GM21367 (cell line): ENCODE results near the gene C15orf40.
A peak's percentile ranks its signal among the peaks of the same experiment; 100 is the strongest.

Source experiments
- ATAC-seq: cut with Tn5 transposase; IDR thresholded peaks from one replicate; pipeline ENCODE4 v1.9.1; 2021; ENCODE audit not compliant: unreplicated experiment

Gene C15orf40

DNA sequence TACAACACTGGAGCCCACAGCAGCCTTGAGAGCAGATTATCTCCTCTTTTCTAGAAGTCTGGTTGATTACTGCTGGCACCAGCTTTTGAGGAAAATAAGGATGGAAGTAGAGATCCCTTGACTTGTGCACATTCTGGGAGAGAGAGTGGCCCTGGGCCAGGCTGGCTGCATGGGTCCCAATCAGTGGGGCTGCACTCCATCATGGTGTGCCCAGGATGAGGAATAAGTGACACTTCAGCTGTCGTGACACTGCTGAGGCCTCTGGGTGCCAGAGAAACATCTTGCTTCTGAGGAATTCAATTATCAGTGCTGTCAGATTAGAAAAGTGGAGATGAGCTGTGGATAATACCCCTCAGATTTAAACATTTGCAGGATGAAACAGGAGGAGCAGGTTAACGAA, 16.4 kb downstream of the C15orf40 start:
- no peak for ATAC-seq

DNA sequence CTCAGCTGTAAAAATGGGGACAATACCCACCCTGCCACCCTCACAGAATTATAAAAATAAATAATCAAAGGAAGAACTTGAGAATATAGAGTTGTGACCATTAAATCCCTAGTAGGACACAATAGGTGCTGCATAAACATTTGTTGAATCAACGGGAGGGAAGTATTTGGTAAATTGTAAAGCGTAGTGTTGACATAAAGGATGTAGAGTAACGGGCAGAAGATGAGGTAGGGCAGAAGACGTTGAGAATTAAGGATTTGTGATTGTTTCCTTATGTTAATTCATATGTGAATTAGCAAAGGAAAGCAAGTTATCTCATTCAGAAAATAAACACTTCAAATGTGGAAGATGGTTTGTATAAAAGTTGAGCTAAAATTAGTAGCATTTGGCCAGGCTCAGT, 18.3 kb downstream of the C15orf40 start:
- ATAC-seq: no peak

DNA sequence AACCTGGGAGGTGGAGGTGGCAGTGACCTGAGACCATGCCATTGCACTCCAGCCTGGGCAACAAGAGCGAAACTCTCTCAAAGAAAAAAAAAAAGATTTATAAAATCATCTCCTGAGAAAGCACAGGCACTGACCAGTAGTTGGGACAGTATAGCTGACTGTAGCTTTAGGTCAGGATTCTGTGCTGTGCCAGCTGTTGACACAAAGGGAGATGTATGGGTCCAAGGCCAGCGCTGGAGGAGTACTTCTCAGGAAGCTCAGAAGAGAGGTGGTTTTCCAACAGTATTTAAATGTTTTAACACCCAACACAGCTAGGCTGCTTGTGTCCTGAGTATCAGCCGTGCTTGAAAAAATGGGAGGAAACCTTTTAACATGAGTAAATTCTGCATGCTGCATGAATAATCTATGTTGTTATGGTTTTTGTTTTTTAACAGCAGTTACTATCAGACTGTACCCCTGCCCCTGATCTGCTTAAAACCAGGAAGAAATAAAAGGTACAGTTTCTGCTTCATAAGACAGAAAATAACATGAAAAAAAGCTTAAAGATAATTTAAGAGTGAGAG, 18.9 kb downstream of the C15orf40 start:
- ATAC-seq: no peak

DNA sequence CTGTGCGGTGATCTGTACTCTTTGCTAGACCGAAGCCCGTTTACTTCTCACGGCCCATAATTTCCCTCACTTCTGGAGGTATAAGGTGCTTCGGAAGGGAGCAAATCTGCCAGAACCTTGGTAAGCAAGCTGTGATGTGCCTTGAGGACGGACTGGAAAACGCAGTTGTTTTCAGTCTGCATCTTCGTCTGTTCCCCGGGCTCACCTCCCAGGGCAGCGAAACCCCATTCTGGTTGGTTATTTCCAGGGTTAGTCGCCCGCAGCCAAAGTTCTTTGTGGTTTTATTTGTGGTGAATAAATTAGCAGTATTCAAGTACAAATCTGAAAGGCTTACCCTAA, 25.0 kb downstream of the C15orf40 start:
- ATAC-seq: peak; percentile 3

DNA sequence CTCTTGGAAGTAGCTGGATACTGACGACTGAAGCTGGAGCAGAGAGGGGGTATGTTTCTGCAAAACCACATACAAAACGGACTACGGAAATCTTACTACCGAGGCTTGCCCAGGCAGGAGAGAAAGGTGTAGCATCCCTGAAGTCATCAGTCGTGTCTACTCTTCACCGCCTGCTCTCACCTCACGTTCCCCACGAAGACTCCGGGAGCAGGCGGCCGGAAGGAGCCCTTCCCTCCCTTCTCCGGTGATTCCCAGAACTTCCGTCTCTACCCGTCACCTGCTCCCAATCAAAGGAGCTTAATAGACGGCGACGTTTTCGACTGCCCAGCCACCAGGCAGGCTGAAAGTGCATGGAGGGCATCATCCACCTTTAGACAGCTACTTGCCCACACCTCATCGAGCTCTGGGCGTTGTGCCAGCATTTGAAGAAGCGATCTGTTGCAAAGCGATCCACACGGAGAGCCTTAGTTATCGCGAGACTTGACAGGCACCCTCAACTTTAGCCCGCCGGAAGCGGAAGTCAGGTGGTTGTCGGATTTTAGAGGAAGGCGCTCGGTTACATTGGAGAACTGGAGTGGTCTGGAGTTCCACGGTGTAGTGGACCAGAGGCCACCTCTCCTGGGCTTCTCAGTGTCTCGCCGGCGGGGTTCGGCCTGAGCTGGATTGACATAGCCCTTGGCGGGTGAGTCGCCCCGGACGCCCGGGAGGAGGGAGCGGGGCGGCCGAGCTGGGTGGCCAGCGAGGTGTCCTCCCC, 25.6 kb downstream of the C15orf40 start, which contains the start of gene RAMAC:
Gene RAMAC, plus strand, starts transcription at position 523 of the 754 bp plus-strand sequence. CDS start 2,809 bp downstream, outside the sequence.
- ATAC-seq: peak; percentile 92

DNA sequence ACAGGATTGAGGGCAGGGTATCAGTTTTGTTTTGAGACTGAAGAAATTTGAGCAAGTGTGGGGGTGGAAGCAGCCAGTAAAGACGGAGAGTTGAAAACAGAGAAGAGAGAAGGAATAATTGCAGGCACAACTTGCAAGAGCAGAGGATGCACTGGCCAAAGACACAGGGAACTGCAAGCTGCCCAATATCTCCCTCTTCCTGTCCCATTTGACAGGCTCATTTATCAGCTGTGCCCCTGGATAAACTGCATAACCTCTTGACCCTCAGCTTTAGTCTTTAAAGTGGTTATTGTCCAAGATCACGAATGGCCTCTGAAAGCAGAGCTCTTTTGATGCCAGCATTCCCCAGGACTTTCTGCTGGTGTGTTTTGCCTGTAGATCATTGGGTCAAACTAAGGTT, 30.5 kb downstream of the C15orf40 start:
- ATAC-seq: no peak

DNA sequence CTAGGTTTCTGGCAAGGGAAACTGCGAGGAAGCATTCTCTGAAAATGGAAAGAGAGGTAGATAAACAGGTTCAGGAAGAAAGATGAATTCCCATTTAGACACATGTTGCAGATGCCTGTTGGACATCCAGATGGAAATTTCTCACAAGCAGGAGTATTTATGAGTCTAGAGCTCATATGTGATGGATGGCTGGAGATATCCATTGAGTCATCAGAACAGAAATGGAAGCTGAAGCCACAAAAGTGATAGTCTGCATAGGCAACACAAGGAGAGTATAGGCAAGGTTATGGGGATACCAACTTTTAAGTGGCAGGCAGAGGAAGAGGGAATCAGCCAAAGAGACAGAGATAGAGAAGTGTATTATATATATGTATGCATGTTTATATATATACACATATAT, 31.7 kb downstream of the C15orf40 start:
- ATAC-seq: no peak

DNA sequence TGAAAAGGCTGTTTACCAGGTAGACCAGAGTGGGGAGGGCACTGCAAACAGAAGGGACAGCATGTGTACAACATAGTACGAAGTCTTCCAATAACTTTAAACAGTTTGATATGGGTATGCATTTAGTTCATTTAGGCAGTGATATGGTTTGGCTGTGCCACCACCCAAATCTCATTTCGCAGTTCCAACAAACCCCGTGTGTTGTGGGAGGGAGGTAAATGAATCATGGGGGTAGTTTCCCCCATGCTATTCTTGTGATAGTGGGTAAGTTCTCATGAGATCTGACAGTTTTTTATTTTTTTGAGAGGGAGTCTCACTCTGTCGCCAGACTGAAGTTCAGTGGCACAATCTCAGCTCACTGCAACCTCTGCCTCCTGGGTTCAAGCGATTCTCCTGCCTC, 33.0 kb downstream of the C15orf40 start:
- ATAC-seq: no peak

DNA sequence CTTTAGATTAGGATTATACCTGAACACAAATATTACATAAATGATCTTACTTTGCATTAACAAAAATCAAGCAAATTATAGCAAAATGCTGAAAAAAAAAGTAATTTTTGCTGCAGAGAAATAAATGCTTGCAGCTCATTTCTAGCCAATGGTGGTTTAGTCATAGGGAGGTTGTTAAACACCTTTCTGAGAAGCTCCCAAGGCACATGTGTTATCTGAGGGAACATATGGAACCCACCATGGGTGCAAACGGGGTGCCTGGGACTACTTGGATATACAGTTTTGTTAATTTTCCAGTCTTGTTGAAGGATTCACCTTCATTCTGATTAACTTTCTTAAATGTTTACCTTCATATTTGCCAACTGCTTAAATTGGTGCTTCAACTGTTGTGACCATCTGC, 34.4 kb downstream of the C15orf40 start:
- ATAC-seq: no peak

DNA sequence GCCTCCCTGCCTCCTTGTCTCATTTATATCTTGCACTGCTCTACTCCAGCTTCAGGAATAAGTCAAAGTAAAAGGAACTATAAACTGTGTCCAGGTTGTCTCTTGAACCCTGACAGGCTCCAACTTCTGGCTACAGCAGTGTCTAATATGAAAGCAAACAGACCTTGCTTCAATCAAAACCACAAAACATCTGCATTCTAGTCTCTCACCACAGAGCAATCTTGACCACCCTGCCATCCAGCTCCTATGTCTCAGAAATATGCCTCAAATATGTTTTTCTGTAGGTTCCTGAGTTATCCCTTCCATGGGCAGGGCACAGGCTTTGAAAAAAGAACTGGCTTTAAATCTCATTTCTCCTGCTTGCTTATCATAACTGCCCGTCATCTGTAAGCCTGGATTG, 38.4 kb downstream of the C15orf40 start:
- ATAC-seq: no peak

DNA sequence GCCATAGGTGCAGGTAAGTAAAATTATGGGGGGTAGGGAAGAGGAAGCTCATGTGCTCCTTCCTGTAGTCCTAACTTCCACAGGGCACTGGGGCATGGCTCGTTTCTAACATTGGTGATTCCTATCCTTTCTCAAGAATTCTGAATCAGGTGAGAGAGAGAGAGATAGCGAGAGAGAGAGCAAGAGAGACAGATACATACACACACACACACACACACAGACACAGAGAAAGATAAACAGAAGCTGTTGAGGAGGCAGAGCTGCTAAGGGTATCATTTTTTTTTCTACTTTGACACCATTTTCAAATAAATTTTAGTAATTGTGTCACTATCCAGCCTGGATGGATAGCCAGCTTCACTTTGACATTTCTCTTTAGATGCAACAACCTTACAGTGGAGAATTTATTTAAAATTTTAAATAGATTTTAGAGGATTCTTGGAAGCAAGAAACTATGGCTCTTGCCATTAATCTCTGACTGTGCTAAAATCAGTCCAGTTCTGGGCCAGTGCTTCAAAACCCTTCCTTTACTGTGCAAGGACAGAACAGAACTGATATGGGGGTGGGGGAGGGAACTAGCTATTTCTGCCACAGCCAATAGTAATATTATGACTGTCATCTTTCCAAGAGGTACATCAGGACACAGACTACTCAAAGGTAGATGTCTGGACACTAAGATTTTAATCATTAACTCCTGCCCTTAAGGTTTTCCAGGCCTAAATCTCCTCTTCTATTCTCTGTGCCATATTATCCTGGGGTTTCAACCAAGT, 40.0 kb downstream of the C15orf40 start:
- ATAC-seq: no peak

DNA sequence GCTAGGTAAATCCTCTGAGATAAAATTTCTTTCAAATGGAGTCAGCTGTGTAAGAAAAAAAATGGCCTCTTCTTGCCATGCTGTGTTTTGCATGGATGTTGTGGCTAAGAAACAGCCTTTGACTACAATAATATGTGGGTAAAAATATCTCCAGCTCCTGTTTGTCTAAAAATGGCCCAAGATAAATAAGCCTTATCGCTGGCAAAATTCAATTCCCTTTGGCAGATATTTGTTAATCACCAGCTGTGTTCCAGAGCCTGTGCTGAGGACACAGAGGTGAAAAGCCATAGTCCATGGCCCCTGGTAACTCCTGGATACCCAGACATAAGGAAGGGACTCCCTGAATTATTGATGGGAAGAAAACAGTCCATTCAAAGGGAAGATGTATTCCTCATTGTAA, 40.7 kb downstream of the C15orf40 start:
- ATAC-seq: no peak

DNA sequence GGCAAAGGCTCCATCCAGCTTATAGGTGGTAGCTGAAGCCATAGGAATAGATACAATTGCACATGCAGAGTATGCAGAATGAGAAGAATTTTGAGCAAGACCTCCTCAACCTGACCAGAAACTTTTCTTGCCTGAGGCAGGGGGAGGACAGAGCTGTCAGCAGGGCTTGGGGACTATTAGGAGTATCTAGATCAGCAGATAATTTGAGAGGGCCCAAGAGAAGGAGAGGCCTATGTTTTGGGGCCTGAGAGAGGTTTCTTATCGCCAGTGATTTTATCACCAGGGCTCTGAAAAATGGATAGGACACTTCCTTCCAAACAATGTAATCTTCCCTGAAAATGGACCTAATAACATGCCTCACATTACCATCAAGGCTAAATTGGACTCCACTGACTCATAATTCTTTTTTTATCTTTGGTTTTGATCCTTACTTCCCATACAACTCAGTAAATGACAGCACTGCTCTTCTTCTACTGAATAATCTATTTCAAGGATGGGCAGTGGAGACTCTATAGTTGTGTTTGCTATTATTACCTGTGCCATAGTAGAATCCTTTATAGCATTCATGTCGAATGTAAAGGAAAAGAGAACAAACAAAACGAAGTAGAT, 41.3 kb downstream of the C15orf40 start:
- ATAC-seq: no peak

DNA sequence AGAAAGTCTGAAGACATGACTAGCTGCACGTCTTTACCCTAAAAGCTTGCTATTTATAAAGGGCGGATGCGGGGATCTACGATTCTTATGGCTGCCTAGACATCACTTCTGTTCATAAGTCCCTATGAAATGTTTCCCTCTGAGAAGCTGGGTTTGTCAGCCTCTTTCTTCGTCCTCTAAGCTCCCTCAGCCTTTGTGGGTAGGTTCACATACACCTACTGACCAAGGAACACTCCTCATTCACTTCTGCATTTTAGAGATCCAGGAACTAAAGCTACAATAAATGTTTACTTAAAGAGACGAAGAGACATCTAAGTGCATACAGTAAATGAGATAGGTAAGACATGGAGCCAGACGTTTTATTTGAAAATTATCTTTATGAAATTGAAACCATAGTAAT, 42.1 kb downstream of the C15orf40 start:
- ATAC-seq: no peak

DNA sequence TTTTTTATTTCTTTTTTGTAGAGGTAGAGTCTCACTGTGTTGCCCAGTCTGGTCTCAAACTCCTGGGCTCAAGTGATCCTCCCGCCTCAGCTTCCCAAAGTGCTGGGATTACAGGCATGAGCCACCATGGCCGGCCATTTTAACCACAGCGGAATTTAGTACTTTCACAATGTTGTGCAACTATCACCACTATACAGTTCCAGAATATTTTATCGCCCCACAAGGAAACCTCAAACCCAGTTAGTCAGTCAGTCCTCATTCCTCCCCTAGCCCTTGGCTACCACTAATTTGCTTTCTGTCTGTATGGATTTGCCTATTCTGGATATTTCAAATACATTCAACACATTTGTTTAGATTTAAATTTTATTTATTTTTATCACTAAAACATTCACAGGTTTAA, 43.4 kb downstream of the C15orf40 start:
- no peak for ATAC-seq

DNA sequence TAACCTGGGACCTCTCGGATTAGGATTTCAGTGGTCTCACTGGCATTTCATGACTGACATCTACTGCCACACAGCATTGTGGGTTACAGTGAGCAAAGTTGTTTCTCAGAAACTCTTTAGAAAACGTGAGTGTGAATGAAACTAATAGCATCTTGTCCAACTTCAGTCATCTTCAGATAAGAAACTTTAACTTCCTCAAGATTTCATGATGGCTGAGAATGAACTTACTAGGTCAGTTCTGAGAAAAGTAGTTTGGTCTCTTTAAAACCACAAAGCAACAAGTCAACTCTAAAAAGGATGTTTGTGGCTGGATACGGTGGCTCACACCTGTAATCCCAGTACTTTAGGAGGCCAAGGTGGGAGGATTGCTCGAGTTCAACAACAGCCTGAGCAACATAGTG, 44.8 kb downstream of the C15orf40 start:
- ATAC-seq: peak; percentile 78

DNA sequence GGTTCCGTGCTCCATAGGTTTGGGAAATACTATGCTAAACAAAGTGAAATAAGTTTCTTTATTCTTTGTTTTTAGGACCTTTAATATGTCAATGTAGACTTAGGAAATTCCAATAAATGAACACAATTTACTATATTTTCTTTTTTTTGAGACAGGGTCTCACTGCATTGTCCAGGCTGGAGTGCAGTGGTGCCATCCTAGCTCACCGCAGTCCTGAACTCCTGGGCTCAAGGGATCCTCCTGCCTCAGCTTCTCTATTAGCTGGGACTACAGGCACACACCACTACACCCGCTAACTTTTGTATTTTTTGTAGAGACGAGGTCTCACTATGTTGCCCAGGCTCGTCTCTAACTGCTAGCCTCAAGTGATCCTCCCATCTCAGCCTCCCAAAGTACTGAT, 46.5 kb downstream of the C15orf40 start:
- ATAC-seq: no peak

DNA sequence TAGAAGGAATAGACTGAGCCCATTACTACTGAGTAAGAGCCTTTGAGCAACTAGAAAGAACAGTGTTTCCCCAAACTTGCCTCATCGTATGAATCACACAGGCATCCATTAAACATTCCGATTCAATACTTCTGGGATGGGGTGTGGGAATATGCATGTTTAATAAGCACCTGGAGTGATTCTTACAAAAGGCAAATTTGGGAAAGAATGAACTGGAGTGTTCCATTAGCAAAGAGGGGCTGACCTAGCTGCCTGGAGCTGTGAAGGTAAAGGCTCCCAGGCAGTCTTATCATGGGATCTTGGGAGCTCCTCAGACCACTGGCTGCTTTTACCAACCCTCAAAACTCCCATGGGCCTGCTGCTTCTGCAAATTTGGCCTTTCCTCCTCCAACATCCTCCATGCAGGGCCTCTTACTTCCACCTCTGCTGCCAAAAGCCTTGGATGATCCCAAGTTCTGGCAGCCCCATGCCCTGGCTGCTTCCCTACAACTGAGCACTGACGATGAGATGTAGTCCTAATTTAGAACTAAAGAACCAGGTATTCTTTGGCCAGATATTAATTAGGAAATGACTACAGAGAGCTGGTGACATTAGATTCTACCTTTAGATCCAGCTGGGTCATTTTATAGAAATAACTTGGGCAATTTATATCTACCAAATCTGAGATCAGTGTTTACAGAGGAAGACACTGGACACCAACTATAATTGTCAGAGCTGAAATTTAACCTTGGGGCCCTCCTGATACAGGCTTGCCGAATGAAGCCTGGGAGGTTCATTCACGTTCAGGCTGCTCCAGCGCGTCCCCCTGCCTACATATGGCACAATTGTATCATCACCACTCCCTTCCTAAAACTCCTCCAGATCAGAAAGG, 47.7 kb downstream of the C15orf40 start:
- no peak for ATAC-seq

DNA sequence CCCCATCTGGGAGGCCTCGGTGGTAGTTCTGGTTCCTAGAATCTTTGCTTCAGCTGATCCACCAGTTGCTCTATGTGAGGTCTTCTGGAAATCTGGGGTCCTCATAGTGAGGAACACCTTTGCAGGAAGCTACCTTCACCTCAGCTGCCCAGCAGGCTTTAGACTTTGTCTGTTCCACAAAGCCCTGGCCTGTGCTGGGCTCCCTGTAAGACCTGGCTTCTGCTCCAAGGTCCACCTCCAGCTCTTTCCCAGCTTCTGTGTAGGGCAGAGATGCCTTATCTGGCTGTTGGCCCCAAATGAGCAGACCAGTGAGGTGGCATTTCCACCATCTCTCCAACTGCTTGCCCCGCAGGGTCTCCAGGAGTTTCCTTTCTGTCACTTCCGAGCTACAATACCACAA, 50.7 kb downstream of the C15orf40 start:
- no peak for ATAC-seq

DNA sequence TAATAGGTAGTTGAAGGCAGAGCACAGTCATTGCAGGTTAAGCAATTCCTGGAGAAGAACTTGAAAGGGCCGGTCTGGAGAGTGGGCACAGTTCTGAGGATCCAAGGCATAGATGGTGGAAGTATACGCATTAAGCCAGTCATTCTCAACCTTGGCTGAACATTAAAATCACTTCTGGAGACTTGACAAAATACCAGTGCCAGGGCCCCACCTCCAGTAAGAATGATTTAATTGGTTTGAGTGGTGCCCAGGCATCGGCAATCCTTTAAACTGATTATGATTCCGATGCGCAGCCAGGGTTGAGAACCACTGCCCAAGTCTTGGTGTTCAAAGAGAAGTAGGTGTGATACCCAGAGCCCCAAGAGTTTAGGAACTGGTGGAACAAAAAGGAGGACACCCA, 52.0 kb downstream of the C15orf40 start:
- no peak for ATAC-seq

DNA sequence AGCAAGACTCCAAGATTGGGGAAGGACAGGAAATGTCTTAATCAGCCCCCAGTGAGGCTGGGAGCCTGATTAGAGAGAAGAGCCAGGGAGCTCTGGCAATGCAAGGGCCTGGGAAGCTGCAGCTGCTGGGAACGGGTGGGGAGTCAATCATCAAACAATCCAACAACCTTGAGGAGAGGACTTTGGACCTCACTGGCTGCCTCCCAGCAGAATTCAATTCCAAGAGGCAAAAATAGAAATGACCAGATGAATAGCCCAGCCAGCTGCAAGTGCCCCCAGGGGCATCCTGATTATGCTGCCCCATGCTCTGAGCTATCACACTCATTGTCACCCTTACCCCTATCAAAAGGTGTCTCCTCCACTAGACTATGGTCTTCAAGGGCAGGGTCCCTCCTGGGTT, 52.8 kb downstream of the C15orf40 start:
- ATAC-seq: no peak
